HepG2 (cell line): ENCODE results near the gene MTMR10. TPM values are rescaled to one million over a fixed set of nuclear protein-coding genes. Genes with fewer than 3 reads are reported as not detected.

Experiments used
- ATF7-NPFF ChIP-seq: sonication (generic); formaldehyde crosslinking; IDR thresholded peaks from 2 replicates; pipeline ENCODE4 v1.8.1; 2023; ENCODE audit warnings: mild to moderate bottlenecking, low read depth, missing genetic modification reagents, moderate library complexity
- BHLHE40 ChIP-seq: IDR thresholded peaks from 2 replicates; pipeline ENCODE4 v1.6.1; 2011; ENCODE audit warnings: low read length, improper control_type of control experiment
- CCDC6 ChIP-seq: sonication (generic); formaldehyde crosslinking; IDR thresholded peaks from 2 replicates; pipeline ENCODE4 v1.8.1; 2022; ENCODE audit warnings: mild to moderate bottlenecking, missing genetic modification reagents, moderate library complexity
- ERF ChIP-seq: IDR thresholded peaks from 2 replicates; pipeline ENCODE4 v1.6.1; 2018; ENCODE audit warnings: missing biosample characterization, missing genetic modification reagents
- HOXA9 ChIP-seq: sonication (generic); formaldehyde crosslinking; IDR thresholded peaks from 2 replicates; pipeline ENCODE4 v1.8.1; 2022; ENCODE audit warnings: missing genetic modification reagents, mild to moderate bottlenecking, moderate library complexity, borderline replicate concordance
- HOXD1 ChIP-seq: sonication (generic); formaldehyde crosslinking; IDR thresholded peaks from 2 replicates; pipeline ENCODE4 v1.5.0; 2020; ENCODE audit warnings: missing genetic modification reagents
- ISL2 ChIP-seq: sonication (generic); formaldehyde crosslinking; IDR thresholded peaks from 2 replicates; pipeline ENCODE4 v1.5.0; 2020; ENCODE audit warnings: missing genetic modification reagents
- KDM4B ChIP-seq: sonication (generic); formaldehyde crosslinking; IDR thresholded peaks from 2 replicates; pipeline ENCODE4 v1.4.0; 2020; ENCODE audit warnings: missing genetic modification reagents
- MEIS2 ChIP-seq: sonication (generic); formaldehyde crosslinking; IDR thresholded peaks from 2 replicates; pipeline ENCODE4 v1.9.0; 2021; ENCODE audit warnings: mild to moderate bottlenecking, missing genetic modification reagents
- NFYB ChIP-seq: sonication (generic); formaldehyde crosslinking; IDR thresholded peaks from 2 replicates; pipeline ENCODE4 v1.4.0; 2020; ENCODE audit warnings: missing genetic modification reagents
- NR2C2 ChIP-seq: sonication (generic); formaldehyde crosslinking; IDR thresholded peaks from 2 replicates; pipeline ENCODE4 v1.4.0; 2020; ENCODE audit warnings: missing genetic modification reagents, mild to moderate bottlenecking, moderate library complexity, borderline replicate concordance
- SALL1 ChIP-seq: sonication (generic); formaldehyde crosslinking; IDR thresholded peaks from 2 replicates; pipeline ENCODE4 v1.8.0; 2022; ENCODE audit warnings: mild to moderate bottlenecking, missing genetic modification reagents
- SKI ChIP-seq: fragments of 450-650 bp; IDR thresholded peaks from one replicate; pipeline ENCODE4 v1.6.1; 2018; ENCODE audit warnings: mild to moderate bottlenecking; ENCODE audit not compliant: partially characterized antibody
- XBP1 ChIP-seq: sonication (generic); formaldehyde crosslinking; IDR thresholded peaks from 2 replicates; pipeline ENCODE4 v1.5.0; 2020; ENCODE audit warnings: missing genetic modification reagents
- ZNF451 ChIP-seq: sonication (generic); formaldehyde crosslinking; IDR thresholded peaks from 2 replicates; pipeline ENCODE4 v1.5.0; 2020; ENCODE audit warnings: mild to moderate bottlenecking, missing genetic modification reagents
- ZNF841 ChIP-seq: sonication (generic); formaldehyde crosslinking; IDR thresholded peaks from 2 replicates; pipeline ENCODE4 v1.8.1; 2023; ENCODE audit warnings: missing genetic modification reagents, borderline replicate concordance
- polyA plus RNA-seq, 8 experiments: library from polyadenylated mRNA; depleted of rRNA in 3 of 8; stranded (reverse) in 7 of 8; unstranded in 1 of 8; fragments of >200 nt; fragmentation: Illumina TruSeq in 4 of 8; extraction: Trizol in 4 of 8; gene quantifications; 2 replicates each; pipeline versions ENCODE4 v1.2.1 to v1.2.3, GENCODE V29; 2011 to 2016; ENCODE audit warnings: low read depth in 4 of 8, missing spikeins in 1 of 8, mixed read lengths in 1 of 8; ENCODE audit not compliant: insufficient read depth in 1 of 8
- total RNA-seq, 5 experiments: library from RNA; depleted of rRNA; stranded (reverse); fragments of >200 nt; fragmentation: Illumina TruSeq; extraction: Trizol; gene quantifications; 2 replicates each; pipeline ENCODE4 v1.2.3, GENCODE V29; 2016; ENCODE audit warnings: low read depth in 1 of 5
- TF ChIP-seq, protein P1 (sequence below): sonication (generic); formaldehyde crosslinking; conservative IDR thresholded peaks from 2 replicates; pipeline ENCODE4 v1.8.0; 2022; ENCODE audit warnings: mild to moderate bottlenecking, moderate library complexity, missing genetic modification reagents
- TF ChIP-seq, protein P2 (sequence below): sonication (generic); formaldehyde crosslinking; IDR thresholded peaks from 2 replicates; pipeline ENCODE4 v1.8.1; 2023; ENCODE audit warnings: mild to moderate bottlenecking, missing genetic modification reagents
- TF ChIP-seq, protein P3 (sequence below): sonication (generic); formaldehyde crosslinking; IDR thresholded peaks from 2 replicates; pipeline ENCODE4 v1.8.0; 2022; ENCODE audit warnings: missing genetic modification reagents, low read depth, mild to moderate bottlenecking, borderline replicate concordance
- TF ChIP-seq, protein P4 (sequence below): sonication (generic); formaldehyde crosslinking; IDR thresholded peaks from 2 replicates; pipeline ENCODE4 v1.4.0; 2020; ENCODE audit warnings: mild to moderate bottlenecking, missing genetic modification reagents

MTMR10 gene
- total and polyA plus RNA-seq, 2 of the 13 experiments (the other 11 are each of a cell fraction or from before 2014, with no cell fraction given) = 10.2 to 17.4 TPM

DNA sequence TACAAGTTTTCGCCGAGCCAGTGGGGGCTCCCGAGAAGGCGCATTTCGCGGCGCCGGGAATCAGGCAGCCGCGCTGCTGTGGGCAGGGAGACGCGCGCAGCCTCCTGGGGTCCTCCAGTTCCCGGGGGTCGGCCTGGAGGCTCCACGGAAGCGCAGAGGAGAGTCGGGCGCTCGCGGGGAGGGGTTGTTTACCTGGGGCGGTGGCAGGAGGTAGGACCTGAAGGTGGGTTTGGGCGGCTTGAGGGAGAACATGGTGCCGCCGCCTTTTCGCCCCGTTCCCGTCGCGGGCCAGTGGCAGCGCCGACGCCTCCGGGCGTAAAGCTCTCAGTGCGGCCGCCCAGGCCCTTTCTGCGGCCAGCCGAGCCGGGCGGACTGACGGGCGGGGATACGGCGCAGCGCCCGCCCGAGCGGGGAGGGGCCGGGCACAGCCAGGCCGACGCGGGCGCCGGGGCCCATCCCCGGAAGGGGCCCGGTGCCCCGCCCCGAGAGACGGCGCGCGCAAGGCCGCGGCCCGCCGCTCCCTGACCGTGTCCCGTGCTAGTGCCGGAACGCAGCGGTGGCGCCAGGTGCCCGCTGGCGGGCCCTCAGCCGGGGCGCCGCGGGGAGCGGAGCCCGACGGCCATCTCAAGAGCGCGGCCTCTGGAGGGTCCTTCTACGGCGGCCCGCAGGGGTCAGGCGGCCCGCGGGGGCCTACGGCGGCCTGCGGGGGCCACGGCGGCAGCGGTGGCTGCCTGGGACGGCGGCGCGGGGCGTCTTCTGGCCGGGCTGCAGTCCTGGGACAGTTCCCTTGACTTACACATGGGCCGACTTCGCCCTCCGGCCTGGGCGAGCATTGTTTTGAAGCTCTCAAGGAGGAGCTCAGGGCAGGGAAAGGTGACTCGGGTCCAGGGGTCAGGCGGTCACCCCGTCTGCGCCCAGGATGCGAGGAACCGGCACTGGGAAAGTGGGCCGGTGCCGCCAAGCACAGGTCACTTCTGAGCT, at the start of gene MTMR10 (continued):
- TF ChIP-seq, protein P1, sequence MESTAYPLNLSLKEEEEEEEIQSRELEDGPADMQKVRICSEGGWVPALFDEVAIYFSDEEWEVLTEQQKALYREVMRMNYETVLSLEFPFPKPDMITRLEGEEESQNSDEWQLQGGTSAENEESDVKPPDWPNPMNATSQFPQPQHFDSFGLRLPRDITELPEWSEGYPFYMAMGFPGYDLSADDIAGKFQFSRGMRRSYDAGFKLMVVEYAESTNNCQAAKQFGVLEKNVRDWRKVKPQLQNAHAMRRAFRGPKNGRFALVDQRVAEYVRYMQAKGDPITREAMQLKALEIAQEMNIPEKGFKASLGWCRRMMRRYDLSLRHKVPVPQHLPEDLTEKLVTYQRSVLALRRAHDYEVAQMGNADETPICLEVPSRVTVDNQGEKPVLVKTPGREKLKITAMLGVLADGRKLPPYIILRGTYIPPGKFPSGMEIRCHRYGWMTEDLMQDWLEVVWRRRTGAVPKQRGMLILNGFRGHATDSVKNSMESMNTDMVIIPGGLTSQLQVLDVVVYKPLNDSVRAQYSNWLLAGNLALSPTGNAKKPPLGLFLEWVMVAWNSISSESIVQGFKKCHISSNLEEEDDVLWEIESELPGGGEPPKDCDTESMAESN (CRISPR knock-in tag) = 0 out of 2 replicates have a peak, but pooled peaks have one; percentile 49
- TF ChIP-seq NR2C2 (peak; percentile 67), ERF (CRISPR knock-in tag) (peak; percentile 25; the same call in 1 of the 2 replicates), ISL2 (CRISPR knock-in tag) (peak; percentile 58; the same call in 1 of the 2 replicates), ATF7-NPFF (CRISPR knock-in tag) (no peak; the same call in 1 of the 2 replicates), ZNF841 (CRISPR knock-in tag) (no peak), SKI (peak; percentile 82), KDM4B (CRISPR knock-in tag) (no peak), MEIS2 (CRISPR knock-in tag) (peak; percentile 64; the same call in 1 of the 2 replicates), HOXA9 (no peak), BHLHE40 (peak; percentile 33; the same call in 1 of the 2 replicates), XBP1 (CRISPR knock-in tag) (no peak), SALL1 (peak; percentile 41), NFYB (CRISPR knock-in tag) (peak; percentile 25; the same call in 1 of the 2 replicates), CCDC6 (CRISPR knock-in tag) (peak; percentile 66; the same call in 1 of the 2 replicates), ZNF451 (CRISPR knock-in tag) (0 out of 2 replicates have a peak, but pooled peaks have one; percentile 54), HOXD1 (CRISPR knock-in tag) (peak; percentile 69; the same call in 1 of the 2 replicates)
- TF ChIP-seq, protein P2, sequence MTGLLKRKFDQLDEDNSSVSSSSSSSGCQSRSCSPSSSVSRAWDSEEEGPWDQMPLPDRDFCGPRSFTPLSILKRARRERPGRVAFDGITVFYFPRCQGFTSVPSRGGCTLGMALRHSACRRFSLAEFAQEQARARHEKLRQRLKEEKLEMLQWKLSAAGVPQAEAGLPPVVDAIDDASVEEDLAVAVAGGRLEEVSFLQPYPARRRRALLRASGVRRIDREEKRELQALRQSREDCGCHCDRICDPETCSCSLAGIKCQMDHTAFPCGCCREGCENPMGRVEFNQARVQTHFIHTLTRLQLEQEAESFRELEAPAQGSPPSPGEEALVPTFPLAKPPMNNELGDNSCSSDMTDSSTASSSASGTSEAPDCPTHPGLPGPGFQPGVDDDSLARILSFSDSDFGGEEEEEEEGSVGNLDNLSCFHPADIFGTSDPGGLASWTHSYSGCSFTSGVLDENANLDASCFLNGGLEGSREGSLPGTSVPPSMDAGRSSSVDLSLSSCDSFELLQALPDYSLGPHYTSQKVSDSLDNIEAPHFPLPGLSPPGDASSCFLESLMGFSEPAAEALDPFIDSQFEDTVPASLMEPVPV (CRISPR knock-in tag) = no peak
- TF ChIP-seq, protein P3, sequence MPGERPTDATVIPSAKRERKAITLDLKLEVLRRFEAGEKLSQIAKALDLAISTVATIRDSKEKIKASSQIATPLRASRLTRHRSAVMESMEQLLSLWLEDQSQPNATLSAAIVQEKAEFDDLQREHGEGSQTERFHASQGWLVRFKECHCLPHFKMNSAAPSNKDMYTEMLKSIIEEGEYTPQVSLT (CRISPR knock-in tag) = 0 out of 2 replicates have a peak, but pooled peaks have one; percentile 41
- TF ChIP-seq, protein P4, sequence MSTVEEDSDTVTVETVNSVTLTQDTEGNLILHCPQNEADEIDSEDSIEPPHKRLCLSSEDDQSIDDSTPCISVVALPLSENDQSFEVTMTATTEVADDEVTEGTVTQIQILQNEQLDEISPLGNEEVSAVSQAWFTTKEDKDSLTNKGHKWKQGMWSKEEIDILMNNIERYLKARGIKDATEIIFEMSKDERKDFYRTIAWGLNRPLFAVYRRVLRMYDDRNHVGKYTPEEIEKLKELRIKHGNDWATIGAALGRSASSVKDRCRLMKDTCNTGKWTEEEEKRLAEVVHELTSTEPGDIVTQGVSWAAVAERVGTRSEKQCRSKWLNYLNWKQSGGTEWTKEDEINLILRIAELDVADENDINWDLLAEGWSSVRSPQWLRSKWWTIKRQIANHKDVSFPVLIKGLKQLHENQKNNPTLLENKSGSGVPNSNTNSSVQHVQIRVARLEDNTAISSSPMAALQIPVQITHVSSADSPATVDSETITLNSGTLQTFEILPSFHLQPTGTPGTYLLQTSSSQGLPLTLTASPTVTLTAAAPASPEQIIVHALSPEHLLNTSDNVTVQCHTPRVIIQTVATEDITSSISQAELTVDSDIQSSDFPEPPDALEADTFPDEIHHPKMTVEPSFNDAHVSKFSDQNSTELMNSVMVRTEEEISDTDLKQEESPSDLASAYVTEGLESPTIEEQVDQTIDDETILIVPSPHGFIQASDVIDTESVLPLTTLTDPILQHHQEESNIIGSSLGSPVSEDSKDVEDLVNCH (CRISPR knock-in tag) = 0 out of 2 replicates have a peak, but pooled peaks have one; percentile 65
